ENCODE results near the gene XG.

Gene XG

DNA sequence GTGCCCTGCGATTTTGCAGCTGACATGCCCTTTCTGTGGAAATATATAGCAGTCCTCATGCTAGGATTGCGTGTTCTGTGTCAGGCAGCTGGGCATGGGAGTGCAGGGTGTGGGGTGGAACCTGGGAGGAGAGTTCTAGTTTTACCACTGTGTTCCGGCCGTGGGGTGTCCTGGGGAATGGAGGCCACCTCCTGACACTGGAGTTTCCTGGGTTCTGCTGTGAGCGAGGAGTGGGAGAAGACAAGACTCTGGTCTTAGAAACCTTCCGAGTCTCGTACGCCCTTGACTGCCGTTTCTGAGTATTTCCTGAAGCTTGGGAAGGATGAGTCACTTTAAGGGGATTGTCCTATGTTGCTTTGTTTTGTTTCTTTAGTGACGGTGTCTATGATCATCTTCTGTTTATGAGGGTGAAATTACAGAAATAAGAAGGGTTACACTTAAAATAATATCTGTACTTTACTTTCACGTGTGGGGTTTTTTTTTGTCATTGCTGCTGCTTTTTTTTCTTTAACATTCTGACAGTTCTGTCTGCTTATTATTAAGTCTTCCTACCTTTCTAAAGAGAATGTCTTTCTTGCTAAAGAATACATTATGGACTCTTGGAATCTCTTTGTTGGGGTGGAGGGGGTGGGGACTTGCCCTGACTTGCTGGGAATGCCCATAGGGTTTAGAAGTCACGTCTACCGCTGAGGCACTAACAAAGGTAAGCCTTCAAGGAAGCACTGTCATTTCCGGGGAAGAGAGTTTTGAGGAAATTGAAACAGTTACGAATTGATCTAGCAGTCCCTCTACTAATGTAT is 41.6 kb upstream of the XG start:
- TF ChIP-seq, protein P1, sequence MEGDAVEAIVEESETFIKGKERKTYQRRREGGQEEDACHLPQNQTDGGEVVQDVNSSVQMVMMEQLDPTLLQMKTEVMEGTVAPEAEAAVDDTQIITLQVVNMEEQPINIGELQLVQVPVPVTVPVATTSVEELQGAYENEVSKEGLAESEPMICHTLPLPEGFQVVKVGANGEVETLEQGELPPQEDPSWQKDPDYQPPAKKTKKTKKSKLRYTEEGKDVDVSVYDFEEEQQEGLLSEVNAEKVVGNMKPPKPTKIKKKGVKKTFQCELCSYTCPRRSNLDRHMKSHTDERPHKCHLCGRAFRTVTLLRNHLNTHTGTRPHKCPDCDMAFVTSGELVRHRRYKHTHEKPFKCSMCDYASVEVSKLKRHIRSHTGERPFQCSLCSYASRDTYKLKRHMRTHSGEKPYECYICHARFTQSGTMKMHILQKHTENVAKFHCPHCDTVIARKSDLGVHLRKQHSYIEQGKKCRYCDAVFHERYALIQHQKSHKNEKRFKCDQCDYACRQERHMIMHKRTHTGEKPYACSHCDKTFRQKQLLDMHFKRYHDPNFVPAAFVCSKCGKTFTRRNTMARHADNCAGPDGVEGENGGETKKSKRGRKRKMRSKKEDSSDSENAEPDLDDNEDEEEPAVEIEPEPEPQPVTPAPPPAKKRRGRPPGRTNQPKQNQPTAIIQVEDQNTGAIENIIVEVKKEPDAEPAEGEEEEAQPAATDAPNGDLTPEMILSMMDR (IDR thresholded peaks at IDR 0.05; ENCODE audit: control extremely low read depth, extremely low read depth, low read depth, missing control alignments) = no peak
- ChIA-PET CTCF (no interaction called here), POLR2A (no interaction called here)
- DNase-seq (ENCODE audit: extremely low spot score) = no peak

DNA sequence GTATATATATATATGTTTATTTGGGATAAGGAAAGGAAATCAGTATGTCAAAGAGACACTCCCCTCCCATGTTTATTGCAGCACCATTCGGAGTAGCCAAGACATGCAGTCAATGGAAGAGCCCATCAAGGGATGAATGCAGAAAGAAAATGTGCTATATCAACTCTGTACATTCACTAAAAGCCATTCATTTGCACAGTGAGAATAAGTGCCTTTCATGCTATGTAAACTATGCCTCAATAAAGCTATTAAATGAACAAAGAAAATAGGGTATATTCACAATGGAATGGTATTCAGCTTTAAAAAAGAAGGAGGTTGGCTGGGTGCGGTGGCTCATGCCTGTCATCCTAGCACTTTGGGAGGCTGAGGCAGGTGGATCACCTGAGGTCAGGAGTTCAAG is 40.4 kb upstream of the XG start:
- CTCF ChIA-PET = no interaction called here
- no peak for DNase-seq (ENCODE audit: extremely low spot score)
- TF ChIP-seq, protein P1 (IDR thresholded peaks at IDR 0.05; ENCODE audit: control extremely low read depth, extremely low read depth, low read depth, missing control alignments) = no peak
- POLR2A ChIA-PET = no interaction called here

GRCh38 chrX:2712428-2712827 is 39.4 kb upstream of the XG start:
- no peak for DNase-seq (ENCODE audit: extremely low spot score)
- ChIA-PET CTCF (no interaction called here), POLR2A (no interaction called here)
- TF ChIP-seq, protein P1 (IDR thresholded peaks at IDR 0.05; ENCODE audit: control extremely low read depth, extremely low read depth, low read depth, missing control alignments) = no peak

- TF ChIP-seq, protein P1 (IDR thresholded peaks at IDR 0.05; ENCODE audit: control extremely low read depth, extremely low read depth, low read depth, missing control alignments) = no peak
- CTCF ChIA-PET = no interaction called here
- DNase-seq (ENCODE audit: extremely low spot score) = no peak
- POLR2A ChIA-PET = no interaction called here
These were observed 38.7 kb upstream of the XG start for GRCh38 chrX:2712890-2713840.

- TF ChIP-seq, protein P1 (IDR thresholded peaks at IDR 0.05; ENCODE audit: control extremely low read depth, extremely low read depth, low read depth, missing control alignments) = no peak
- ChIA-PET CTCF (no interaction called here), POLR2A (no interaction called here)
- DNase-seq (ENCODE audit: extremely low spot score) = no peak
These were observed 37.3 kb upstream of the XG start for GRCh38 chrX:2714551-2714950.

- ChIA-PET POLR2A (no interaction called here), CTCF (no interaction called here)
- no peak for DNase-seq (ENCODE audit: extremely low spot score)
- TF ChIP-seq, protein P1 (IDR thresholded peaks at IDR 0.05; ENCODE audit: control extremely low read depth, extremely low read depth, low read depth, missing control alignments) = no peak
These were observed 36.7 kb upstream of the XG start for GRCh38 chrX:2715066-2715600.

All from GM10248 (cell line).